ENCODE measurements around the gene METTL16.

- TF ChIP-seq EZH2phosphoT487 (IDR thresholded peaks at IDR 0.05; ENCODE audit: insufficient read depth, low read depth), result no peak
- no peak for TF ChIP-seq EZH2 (IDR thresholded peaks at IDR 0.05; ENCODE audit: insufficient read depth, poor library complexity, severe bottlenecking)
These were observed 112.8 kb downstream of the METTL16 start for GRCh38 chr17:2398655-2399571.
